Smooth muscle cell (in vitro differentiated cells): ENCODE measurements around the gene DLX1. TPM values are rescaled to one million over a fixed set of nuclear protein-coding genes. Genes with fewer than 3 reads are reported as not detected.

Experiments used
- DNase-seq: peaks from one replicate; lab custom pipeline; 2025; ENCODE audit not compliant: unreplicated experiment; lab: John Stamatoyannopoulos, UW
- H2AFZ ChIP-seq: fragments of 200-600 bp; sonication (generic); 2 replicates; pipeline ENCODE4 v1.6.0; 2016; ENCODE audit warnings: antibody characterized with exemption, low read depth, mild to moderate bottlenecking
- H3F3A ChIP-seq: fragments of 200-600 bp; sonication (generic); 2 replicates; pipeline ENCODE4 v1.6.0; 2017; ENCODE audit warnings: antibody characterized with exemption, low read depth
- H3K27ac ChIP-seq: fragments of 200-600 bp; sonication (generic); 2 replicates; pipeline ENCODE4 v1.5.1; 2016; ENCODE audit warnings: low read depth, mild to moderate bottlenecking
- H3K27me3 ChIP-seq: fragments of 200-600 bp; sonication (generic); 2 replicates; pipeline ENCODE4 v1.6.1; 2016; ENCODE audit warnings: low read depth, mild to moderate bottlenecking
- H3K36me3 ChIP-seq: fragments of 200-600 bp; sonication (generic); 2 replicates; pipeline ENCODE4 v1.5.1; 2016; ENCODE audit warnings: low read depth
- H3K4me1 ChIP-seq: fragments of 200-600 bp; sonication (generic); 2 replicates; pipeline ENCODE4 v1.5.1; 2016; ENCODE audit warnings: low read depth
- H3K4me2 ChIP-seq: fragments of 200-600 bp; sonication (generic); 2 replicates; pipeline ENCODE4 v1.6.0; 2016; ENCODE audit warnings: mild to moderate bottlenecking
- H3K4me3 ChIP-seq: fragments of 200-600 bp; sonication (generic); 2 replicates; pipeline ENCODE4 v1.5.1; 2016; ENCODE audit warnings: mild to moderate bottlenecking
- H3K79me2 ChIP-seq: fragments of 200-600 bp; sonication (generic); 2 replicates; pipeline ENCODE4 v1.6.0; 2016; ENCODE audit warnings: low read depth, mild to moderate bottlenecking
- H3K9ac ChIP-seq: fragments of 200-600 bp; sonication (generic); 2 replicates; pipeline ENCODE4 v1.6.0; 2016; ENCODE audit warnings: low read depth
- H3K9me3 ChIP-seq: fragments of 200-600 bp; sonication (generic); replicated peaks from 2 replicates; pipeline ENCODE4 v1.5.1; 2016; ENCODE audit warnings: low read depth
- H4K20me1 ChIP-seq: fragments of 200-600 bp; sonication (generic); 2 replicates; pipeline ENCODE4 v1.6.0; 2016; ENCODE audit warnings: low read depth
- CTCF ChIP-seq: fragments of 200-600 bp; sonication (generic); IDR thresholded peaks from 2 replicates; pipeline ENCODE4 v1.5.1; 2017; ENCODE audit warnings: borderline replicate concordance, mild to moderate bottlenecking, antibody characterized with exemption; ENCODE audit not compliant: insufficient read depth, poor library complexity, severe bottlenecking
- WGBS: methylation state at CpG from one replicate; pipeline ENCODE4 v1.1.7; 2016; ENCODE audit warnings: low lambda C conversion rate; 5-methylcytosine and 5-hydroxymethylcytosine counted together
- polyA plus RNA-seq: library from polyadenylated mRNA; unstranded; fragments of >200 nt; fragmentation: Nextera tagmentation; extraction: Ambion mirVana; gene quantifications from 2 replicates; pipeline ENCODE4 v1.2.1, GENCODE V29; 2016
- total RNA-seq: library from RNA; depleted of rRNA; stranded (reverse); fragments of >200 nt; gene quantifications from 2 replicates; pipeline ENCODE4 v1.2.3, GENCODE V29; 2014

Gene DLX1
- total and polyA plus RNA-seq, 2 experiments from 2014 or later, result 3.3 to 3.5 TPM

GRCh38 chr2:172074254-172074653 lies 11.1 kb upstream of the DLX1 start:
- Histone ChIP-seq H3K9me3 (no peaks in the 10 kb centered on the region), H3K4me2 (no peak overlapping the region)
- 100% methylated on average over 1 of the region's 1 CpG for WGBS

GRCh38 chr2:172079416-172079815 lies 5.9 kb upstream of the DLX1 start:
- Histone ChIP-seq H3K9ac (no peak overlapping the region), H3K79me2 (no peaks in the 10 kb centered on the region), H3K4me1 (peaks cover 6% of the 10 kb centered on the region), H2AFZ (no peak overlapping the region), H3K36me3 (no peaks in the 10 kb centered on the region), H3K27me3 (peaks cover 100% of the 10 kb centered on the region), H4K20me1 (no peaks in the 10 kb centered on the region), H3K4me3 (no peak overlapping the region), H3K27ac (no peak overlapping the region), H3F3A (no peaks in the 10 kb centered on the region), H3K9me3 (no peaks in the 10 kb centered on the region), H3K4me2 (no peak overlapping the region)
- no peak for DNase-seq
- 76% methylated on average over 5 of the region's 5 CpGs for WGBS
- no peak for TF ChIP-seq CTCF

More at GRCh38 chr2:172074254-172074653, 11.1 kb upstream of the DLX1 start:
- no peaks in the 10 kb centered on the region for H3K4me1 ChIP-seq
- H3K79me2 ChIP-seq, result no peaks in the 10 kb centered on the region
- no peak overlapping the region for H3K4me3 ChIP-seq
- no peak overlapping the region for H3K9ac ChIP-seq
- H2AFZ ChIP-seq, result no peak overlapping the region
- no peaks in the 10 kb centered on the region for H3F3A ChIP-seq
- DNase-seq, result no peak
- H3K27me3 ChIP-seq, result peaks cover 48% of the 10 kb centered on the region
- H3K36me3 ChIP-seq, result no peaks in the 10 kb centered on the region
- no peaks in the 10 kb centered on the region for H4K20me1 ChIP-seq
- no peak for TF ChIP-seq CTCF
- H3K27ac ChIP-seq, result no peak overlapping the region

DNA sequence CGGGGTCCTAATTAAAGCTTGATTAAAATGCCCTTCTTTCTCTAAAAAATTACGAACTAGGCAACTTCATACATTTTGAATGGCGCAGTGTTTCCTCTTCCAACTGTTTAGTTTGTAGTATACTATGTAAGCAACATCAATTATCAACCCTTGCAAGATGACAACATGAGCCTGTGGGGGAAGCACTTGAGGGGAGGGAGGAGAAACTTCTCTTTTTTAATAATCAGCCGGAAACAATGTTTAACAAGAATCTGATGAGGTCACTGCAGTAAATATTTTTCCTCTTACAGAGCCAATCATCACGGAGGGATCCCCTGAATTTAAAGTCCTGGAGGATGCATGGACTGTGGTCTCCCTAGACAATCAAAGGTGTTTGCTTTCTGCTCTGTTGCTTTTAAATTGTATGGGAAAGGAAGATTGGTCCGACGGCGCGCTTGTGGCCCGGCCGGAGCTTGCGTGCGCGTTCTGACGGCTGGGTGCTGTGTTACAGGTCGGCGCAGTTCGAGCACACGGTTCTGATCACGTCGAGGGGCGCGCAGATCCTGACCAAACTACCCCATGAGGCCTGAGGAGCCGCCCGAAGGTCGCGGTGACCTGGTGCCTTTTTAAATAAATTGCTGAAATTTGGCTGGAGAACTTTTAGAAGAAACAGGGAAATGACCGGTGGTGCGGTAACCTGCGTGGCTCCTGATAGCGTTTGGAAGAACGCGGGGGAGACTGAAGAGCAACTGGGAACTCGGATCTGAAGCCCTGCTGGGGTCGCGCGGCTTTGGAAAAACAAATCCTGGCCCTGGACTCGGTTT lies 5.3 kb upstream of the DLX1 start:
- Histone ChIP-seq H3K79me2 (no peaks in the 10 kb centered on the region), H2AFZ (no peak overlapping the region), H3K9me3 (no peaks in the 10 kb centered on the region), H3K36me3 (no peaks in the 10 kb centered on the region), H3K9ac (no peak overlapping the region), H3F3A (no peaks in the 10 kb centered on the region), H4K20me1 (no peaks in the 10 kb centered on the region), H3K4me3 (no peak overlapping the region), H3K27ac (no peak overlapping the region), H3K4me1 (peaks cover 8% of the 10 kb centered on the region), H3K27me3 (peaks cover 100% of the 10 kb centered on the region), H3K4me2 (peak overlapping the region; percentile 6)
- WGBS, result 17% methylated on average over 38 of the region's 38 CpGs
- no peak for DNase-seq
- no peak for TF ChIP-seq CTCF
